Kidney (tissue), 14 donors: Measurements from ENCODE around the gene KIF12. TPM values are rescaled to one million over a fixed set of nuclear protein-coding genes. Genes with fewer than 3 reads are reported as not detected.

Source experiments
- DNase-seq, 5 donors: peaks; one replicate each; pipeline ENCODE4 v3.0.0-alpha.2; 2013 to 2020
- FAIRE-seq: peaks from 2 replicates; lab custom pipeline; 2012; peaks lifted over from hg19 to GRCh38; lab: Jason Lieb, UNC
- H3K27ac ChIP-seq, 2 donors: one replicate each; pipeline ENCODE4 v1.7.0; 2013; ENCODE audit warnings: low read depth in 2 of 2, low read length in 2 of 2, inconsistent platforms in 1 of 2
- H3K27me3 ChIP-seq: one replicate; pipeline ENCODE4 v1.7.1; 2013; ENCODE audit warnings: low read length, inconsistent platforms; ENCODE audit not compliant: control insufficient read depth, insufficient read depth
- H3K36me3 ChIP-seq, 3 donors: one replicate each; pipeline versions ENCODE4 v1.7.0 to v1.7.1; 2013; ENCODE audit warnings: low read length in 3 of 3, control low read depth in 1 of 3, inconsistent platforms in 1 of 3; ENCODE audit not compliant: insufficient read depth in 3 of 3, control insufficient read depth in 2 of 3
- H3K4me1 ChIP-seq, 3 donors: one replicate each; pipeline versions ENCODE4 v1.7.0 to v1.7.1; 2013; ENCODE audit warnings: low read length in 3 of 3, inconsistent platforms in 1 of 3, low read depth in 1 of 3; ENCODE audit not compliant: control insufficient read depth in 2 of 3, insufficient read depth in 2 of 3
- H3K4me3 ChIP-seq, 3 donors: one replicate each; pipeline versions ENCODE4 v1.7.0 to v1.8.1; 2013; ENCODE audit warnings: low read length in 3 of 3, control low read depth in 1 of 3, inconsistent platforms in 1 of 3
- H3K9ac ChIP-seq, 3 donors: one replicate each; pipeline versions ENCODE4 v1.7.0 to v1.7.1; 2013; ENCODE audit warnings: low read length in 3 of 3, control low read depth in 1 of 3, inconsistent platforms in 1 of 3
- H3K9me3 ChIP-seq, 3 donors: one replicate each; pipeline versions ENCODE4 v1.7.0 to v1.7.1; 2013; ENCODE audit warnings: low read length in 3 of 3, control low read depth in 1 of 3, inconsistent platforms in 1 of 3; ENCODE audit not compliant: control insufficient read depth in 2 of 3, insufficient read depth in 1 of 3
- CTCF ChIP-seq: IDR thresholded peaks from 3 replicates; pipeline ENCODE4 v1.5.1; 2012; ENCODE audit warnings: mild to moderate bottlenecking, moderate library complexity, borderline replicate concordance; ENCODE audit not compliant: insufficient read depth; ENCODE audit errors: extremely low read depth
- intact Hi-C: fragments of 100-400 bp; cut with DNase I; formaldehyde crosslinking; loops from one replicate; pipeline ENCODE4 v1.11.1; 2022
- polyA plus RNA-seq: library from polyadenylated mRNA; stranded (reverse); fragments of 350-450 nt; fragmentation: Illumina TruSeq; extraction: RNeasy Lipid Tissue Mini Kit (QIAGEN cat#74804); gene quantifications from one replicate; pipeline ENCODE4 v1.2.3, GENCODE V29; 2014; ENCODE audit warnings: low read depth, low replicate concordance; ENCODE audit not compliant: insufficient read depth
- total RNA-seq: library from RNA; stranded (reverse); fragmentation: NEBNext Ultra II Directional; extraction: Animal tissue kit (Norgen Biotek cat#: 25700); gene quantifications from one replicate; pipeline ENCODE4 v1.2.1, GENCODE V29; 2021
- donor health status: control.
- donor health status: control.
- donor health status: control.
- donor health status: control.
- donor health status: control.
- donor health status: DM: yes; HTN: yes; CAD: no.
- donor health status: Normal renal cell carcinoma (clear cell type).

KIF12 gene
- total and polyA plus RNA-seq, 2 donors from 2014 or later = 155 to 202 TPM

- H3K9me3 ChIP-seq = no peaks in the 10 kb centered on the region
- H3K4me1 ChIP-seq = peaks cover 0 to 5% (median 4%) of the 10 kb centered on the region in 3 donors
- no peak for TF ChIP-seq CTCF
- no peak overlapping the region for H3K27ac ChIP-seq
- DNase-seq (peak in 2 of 5 donors; percentile 8 to 30), FAIRE-seq (no peak)
- H3K27me3 ChIP-seq = no peaks in the 10 kb centered on the region
- intact Hi-C loops = no loop called here
- no peak overlapping the region for H3K4me3 ChIP-seq
- H3K9ac ChIP-seq = no peak overlapping the region
- H3K36me3 ChIP-seq = peaks cover 2 to 21% (median 19%) of the 10 kb centered on the region in 3 donors
Observed at GRCh38 chr9:114055061-114055460, 44.0 kb downstream of the KIF12 start.

DNA sequence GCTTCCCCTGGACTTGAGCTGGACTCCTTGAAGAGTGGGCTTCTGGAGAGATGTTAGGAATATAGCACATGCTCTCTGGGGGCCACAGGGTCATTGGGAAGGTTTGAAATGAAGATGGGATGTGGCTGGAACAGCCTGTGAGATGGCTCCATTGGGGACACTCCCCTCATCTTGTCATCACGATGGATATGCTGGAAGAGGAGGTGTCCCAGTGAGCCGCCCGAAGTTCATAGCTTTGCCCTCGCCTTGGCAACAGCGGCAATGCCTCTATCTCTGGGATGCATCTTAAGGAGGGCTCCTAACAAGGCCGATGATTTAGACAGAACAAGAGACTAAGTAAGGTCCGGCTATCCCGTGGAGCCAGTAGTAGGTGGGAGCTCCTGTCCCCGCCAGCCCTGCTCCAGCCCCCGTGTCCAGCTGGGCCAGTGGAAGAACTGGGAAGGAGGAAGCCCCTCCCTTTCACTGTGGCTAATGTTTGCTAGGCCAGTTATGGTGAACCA is 44.9 kb downstream of the KIF12 start:
- Histone ChIP-seq H3K9ac (no peak overlapping the region), H3K4me3 (no peak overlapping the region), H3K27me3 (no peaks in the 10 kb centered on the region), H3K36me3 (peaks cover 2 to 28% (median 24%) of the 10 kb centered on the region in 3 donors), H3K9me3 (no peaks in the 10 kb centered on the region), H3K4me1 (peaks cover 0 to 4% (median 4%) of the 10 kb centered on the region in 3 donors), H3K27ac (no peak overlapping the region)
- TF ChIP-seq CTCF = no peak
- DNase-seq (peak in 2 of 5 donors; percentile 7 to 25), FAIRE-seq (no peak)
- intact Hi-C loops = no loop called here

GRCh38 chr9:114053246-114054005 is 45.7 kb downstream of the KIF12 start:
- Histone ChIP-seq H3K27me3 (no peaks in the 10 kb centered on the region), H3K4me3 (no peak overlapping the region), H3K27ac (no peak overlapping the region), H3K36me3 (peaks cover 5 to 36% (median 32%) of the 10 kb centered on the region in 3 donors), H3K4me1 (no peaks in the 10 kb centered on the region), H3K9ac (no peak overlapping the region), H3K9me3 (no peaks in the 10 kb centered on the region)
- DNase-seq (peak in 2 of 5 donors; percentile 4 to 25), FAIRE-seq (no peak)
- TF ChIP-seq CTCF = no peak
- intact Hi-C loops = no loop called here
